HG03064 (cell line): ENCODE measurements around the gene IFNL4.
"Not testable (repeated sequence)": the region's sequence is repeated elsewhere in the genome, so short reads cannot be mapped to it uniquely, and the experiment has no call there.

Experiments used
- ATAC-seq: cut with Tn5 transposase; IDR thresholded peaks from one replicate; pipeline ENCODE4 v1.9.1; 2021; ENCODE audit warnings: low read depth; ENCODE audit not compliant: unreplicated experiment

IFNL4 gene

DNA sequence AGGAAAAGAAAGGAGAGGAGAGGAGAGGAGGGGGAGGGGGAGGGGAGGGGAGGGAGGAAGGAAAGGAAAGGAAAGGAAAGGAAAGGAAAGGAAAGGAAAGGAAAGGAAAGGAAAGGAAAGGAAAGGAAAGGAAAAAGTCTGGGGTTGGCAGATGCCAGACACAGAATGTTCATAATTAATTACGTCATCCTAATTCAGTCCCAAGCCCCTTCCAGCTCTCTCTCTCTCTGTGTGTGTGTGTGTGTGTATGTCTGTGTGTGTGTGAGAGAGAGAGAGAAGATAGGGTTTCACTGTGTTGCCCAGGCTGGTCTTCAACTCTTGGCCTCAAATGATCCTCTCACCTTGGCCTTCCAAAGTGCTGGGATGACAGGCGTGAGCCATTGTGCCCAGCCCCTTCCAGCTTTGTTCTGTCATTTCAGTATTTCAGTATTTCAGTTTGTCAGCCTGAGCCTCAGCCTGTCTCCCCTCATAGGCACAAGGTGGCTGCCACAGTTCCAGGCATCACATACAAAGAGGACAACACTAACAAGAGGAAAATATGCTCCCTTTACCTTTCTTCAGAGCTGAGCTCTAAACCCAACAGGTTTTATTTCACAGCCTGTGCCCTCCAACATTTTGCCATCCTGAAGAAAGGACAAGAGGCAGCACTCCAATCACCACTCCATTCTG lies 18.4 kb downstream of the IFNL4 start:
- no peak for ATAC-seq

DNA sequence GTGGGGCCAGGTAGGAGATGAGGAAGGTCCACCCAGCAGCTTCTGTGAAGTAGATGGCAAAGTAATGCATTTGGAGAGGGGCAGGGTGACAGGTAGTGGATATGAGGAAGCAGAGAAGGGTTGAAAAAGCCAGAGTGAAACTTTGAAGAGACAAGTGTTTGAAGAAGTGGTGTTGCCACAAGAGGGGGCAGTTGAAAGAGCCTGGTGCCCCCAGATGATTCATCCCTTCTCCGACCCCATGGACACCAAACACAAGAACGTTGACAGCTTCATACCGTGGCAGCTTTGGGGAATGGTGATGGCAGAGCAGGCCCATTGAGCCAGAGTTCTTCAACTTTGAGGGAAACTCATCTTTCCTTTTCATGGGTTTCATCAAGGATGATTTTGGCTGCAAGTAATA lies 23.7 kb downstream of the IFNL4 start:
- no peak for ATAC-seq

DNA sequence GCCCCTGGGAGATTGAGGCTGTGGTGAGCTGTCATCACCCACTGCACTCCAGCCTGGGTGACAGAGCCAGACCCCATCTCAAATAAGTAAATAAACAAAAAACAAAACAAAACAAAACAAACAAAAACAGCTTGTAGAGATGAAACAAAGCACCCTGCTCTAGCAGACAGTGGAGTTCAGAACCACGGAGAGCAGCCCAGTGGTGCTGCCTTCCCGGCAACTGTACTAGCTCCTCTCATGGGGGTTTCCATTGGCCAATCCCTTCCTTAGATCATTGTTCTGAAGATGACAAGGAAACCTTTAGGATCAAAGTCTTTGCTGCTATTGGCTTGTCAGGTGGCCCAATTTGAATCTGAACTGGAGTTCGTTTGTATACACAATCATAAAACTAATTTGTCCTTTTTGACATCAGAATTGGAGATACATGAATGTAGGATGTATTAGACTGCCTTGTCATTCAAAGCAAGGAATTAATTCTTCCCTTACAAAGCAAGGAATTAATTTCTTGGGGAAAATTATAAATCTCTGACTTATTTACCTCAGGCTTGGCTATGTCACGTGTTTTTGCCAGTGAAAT lies 24.9 kb downstream of the IFNL4 start:
- no peak for ATAC-seq

DNA sequence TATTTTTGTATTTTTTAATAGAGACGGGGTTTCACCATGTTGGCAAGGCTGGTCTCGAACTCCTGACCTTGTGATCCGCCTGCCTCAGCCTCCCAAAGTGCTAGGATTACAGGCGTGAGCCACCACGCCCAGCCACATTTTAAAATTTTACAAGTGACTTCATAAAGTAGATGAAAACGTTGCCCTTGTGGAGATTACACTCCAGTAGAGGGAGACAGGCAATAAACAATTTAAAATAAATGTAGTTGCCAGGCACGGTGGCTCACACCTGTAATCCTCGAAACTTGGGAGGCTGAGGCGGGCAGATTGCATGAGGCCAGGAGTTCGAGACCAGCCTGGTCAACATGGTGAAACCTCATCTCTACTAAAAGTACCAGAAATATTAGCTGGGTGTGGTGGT lies 29.5 kb downstream of the IFNL4 start:
- not testable (repeated sequence) for ATAC-seq

DNA sequence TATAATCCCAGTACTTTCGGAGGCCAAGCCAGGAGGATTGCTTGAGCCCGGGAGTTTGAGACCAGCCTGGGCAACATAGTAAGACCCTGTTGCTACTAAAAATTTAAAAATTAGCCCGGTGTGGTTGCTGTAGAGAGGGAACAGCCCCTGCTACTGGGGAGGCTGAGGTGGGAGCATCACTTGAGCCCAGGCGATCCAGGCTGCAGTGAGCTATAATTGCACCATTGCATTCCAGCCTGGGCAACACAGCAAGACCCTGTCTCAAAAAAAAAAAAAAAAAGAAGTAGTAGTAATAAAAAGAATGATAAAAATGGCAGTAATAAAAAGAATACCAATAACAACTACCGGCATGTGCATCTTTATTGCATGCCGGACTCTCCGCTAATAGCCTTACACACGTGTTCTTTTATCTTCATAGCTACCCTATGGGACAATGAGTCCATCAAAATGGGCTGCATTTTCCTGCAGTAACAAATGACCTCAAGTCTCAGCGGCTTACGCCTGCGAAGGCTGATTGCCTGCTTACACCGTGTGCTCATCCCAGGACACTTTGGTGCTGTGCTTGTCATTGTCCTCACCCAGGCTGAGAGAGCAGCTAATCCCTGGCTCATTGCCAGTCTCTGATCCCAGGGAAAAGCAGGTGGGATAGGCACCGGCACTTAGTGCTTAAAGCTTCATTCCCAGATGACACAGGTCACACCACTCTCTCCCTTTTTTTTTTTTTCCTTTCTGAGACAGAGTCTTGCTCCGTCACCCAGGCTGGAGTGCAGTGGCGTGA lies 30.2 kb downstream of the IFNL4 start:
- ATAC-seq = no peak

DNA sequence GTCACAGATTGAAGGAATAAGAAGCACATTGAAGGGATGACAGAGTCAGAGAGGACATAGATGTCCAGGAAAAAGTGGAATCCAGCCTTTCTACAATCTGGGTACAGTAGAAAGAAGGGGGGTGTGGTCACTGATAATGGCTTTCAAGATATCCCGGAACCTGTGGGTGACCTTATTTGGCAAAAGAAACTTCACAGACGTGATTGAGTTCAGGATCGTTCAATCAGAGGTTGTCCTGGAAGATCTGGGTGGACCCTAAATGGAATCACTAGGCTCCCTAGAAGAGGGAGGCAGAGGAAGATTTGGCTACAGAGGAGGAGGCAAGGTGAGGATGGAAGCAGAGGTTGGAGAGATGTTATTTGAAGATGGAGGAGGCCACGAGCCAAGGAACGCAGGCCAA lies 31.6 kb downstream of the IFNL4 start:
- no peak for ATAC-seq

DNA sequence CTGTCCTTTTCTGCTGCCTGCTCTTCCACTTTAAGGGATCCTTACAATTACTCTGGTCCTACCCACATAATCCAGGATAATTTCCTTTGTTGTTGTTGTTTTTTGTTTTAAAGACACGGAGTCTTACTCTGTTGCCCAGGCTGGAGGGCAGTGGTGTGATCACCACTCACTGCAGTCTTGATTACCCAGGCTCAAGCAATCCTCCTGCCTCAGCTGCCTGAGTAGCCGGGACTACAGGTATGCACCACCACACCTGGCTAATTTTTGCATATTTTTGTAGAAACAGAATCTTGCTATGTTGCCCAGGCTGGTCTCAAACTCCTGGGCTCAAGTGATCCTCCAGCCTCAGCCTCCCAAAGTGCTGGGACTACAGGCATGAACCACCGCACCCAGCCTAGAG lies 33.3 kb downstream of the IFNL4 start:
- not testable (repeated sequence) for ATAC-seq

DNA sequence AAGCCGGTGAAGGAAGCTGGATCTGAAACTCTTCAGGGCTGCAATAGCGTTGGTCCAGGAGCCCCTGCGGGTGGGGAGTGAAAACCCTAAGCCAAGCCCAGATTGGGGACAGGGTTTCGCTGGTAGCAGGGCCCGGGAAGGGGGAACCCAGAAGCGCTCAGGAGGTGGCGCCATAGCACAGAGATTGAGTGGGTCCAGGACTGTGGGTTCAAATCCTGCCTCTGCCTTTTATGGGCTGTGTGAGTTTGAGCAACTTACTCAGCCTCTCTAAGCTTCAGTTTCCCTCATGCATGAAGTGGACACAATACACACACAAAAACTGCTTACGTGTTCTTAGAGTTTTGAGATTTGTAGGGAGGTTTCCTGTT lies 36.3 kb downstream of the IFNL4 start:
- no peak for ATAC-seq

DNA sequence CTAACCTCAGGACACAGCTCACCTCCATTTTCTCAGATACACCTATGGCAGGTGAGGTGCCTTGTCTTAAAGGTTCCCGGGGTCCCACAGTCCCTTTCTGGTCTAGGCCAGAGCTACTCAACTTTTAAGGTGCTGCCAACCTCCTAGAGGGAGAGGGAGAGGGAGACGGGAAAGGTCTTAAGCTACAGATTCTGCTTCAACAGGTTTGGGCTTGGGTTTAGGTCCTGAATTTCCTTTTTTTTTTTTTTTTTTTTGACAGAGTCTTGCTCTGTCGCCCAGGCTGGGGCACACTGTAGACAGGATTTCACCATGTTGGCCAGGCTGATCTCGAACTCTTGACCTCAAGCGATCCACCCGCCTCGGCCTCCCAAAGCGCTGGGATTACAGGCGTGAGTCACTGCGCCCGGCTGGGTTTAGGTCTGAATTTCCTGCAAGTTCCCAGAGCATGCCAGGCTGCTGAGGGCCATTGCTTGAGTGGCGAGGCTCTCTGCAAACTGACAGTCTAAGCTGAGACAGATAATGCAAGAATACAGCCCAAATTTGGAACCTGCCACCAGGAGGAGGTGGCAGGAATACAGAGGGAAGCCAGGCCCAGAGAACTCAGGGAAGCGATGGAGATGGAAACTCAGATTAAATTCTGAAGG lies 36.8 kb downstream of the IFNL4 start:
- ATAC-seq = no peak

DNA sequence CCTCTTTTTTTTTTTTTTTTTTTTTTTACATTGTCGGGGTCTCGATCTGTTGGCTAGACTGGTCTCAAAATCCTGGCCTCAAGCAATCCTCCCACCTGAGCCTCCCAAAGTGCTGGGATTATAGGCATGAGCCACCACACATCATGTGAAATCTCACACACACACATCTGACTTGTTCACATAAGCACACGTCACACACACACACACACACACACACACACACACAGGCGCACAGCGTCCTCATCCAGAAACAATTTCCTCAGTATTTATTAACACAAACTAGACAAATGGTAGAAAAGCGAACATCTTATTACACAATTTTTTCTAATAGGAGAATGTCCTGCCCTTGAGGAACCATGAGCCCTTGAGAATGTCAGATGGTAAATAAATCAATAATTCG lies 39.5 kb downstream of the IFNL4 start:
- no peak for ATAC-seq

DNA sequence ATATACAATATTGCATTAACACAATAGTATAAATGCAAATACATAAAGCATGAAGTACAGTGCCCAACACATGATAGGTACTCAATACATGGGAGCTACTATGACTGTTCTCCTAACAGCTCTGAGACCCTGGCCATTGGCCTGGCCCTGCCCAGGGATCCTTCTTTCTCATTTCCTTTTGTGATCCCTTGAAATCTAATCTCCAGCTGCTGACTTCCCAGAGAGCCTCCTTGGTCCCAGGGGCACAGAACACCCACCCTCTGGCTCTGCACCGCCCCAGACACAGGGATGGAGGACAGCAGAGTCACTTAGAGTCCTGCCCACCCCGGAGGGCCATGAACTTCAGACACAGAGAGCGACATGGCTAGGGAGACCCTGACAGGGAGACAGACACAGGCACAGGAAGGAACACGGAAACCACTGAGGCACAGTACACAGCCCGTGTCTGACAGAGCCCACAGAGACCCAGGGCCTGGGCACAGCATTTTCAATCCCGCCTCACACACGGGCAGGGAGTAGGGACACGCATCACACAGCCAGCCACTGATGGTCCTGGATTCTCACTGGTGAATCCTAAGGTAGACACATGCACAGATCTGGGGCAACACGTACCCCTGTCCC lies 40.4 kb downstream of the IFNL4 start:
- no peak for ATAC-seq

DNA sequence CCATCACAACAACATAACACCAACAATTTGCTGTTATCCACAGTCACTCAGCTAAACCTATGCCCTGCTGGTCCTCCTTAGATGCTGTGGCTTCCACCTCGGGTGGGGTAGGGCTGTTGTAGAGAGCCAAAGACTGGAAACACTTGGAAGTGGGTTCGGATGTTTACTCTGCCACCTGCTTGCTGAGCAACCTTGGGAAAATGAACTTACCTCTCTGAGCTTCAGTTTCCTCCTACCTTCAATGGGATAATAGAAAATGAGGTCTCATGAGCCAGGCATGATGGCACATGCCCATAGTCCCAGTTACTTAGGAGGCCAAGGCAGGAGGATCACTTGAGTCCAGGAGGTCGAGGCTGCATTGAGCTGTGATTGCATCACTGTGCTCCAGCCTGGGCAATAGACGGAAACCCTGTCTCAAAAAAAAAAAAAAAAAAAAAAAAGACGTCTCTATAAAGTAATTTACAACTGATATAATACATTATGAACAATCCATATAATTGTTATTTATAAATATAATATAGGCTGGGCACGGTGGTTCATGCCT lies 41.3 kb downstream of the IFNL4 start:
- ATAC-seq = no peak

DNA sequence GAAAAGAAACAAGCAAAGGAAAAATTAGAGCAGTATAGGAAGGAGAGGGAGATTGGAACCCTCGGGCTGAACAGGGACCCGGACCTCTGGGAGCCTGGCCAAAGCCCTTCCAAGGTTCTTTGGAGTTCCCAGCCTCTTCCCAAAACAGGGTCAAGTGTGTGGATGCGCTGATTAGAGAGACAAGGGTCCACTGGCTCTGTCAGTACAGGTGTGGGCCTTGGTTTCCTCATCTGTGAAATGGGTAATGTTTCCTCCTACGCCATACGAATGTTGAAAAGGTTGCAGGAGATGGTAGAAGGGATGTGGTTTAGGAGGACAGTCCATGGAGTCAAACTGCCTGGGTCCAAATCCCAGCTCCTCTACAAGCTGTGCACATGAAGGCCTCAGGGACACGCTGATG lies 42.5 kb downstream of the IFNL4 start:
- ATAC-seq = no peak

DNA sequence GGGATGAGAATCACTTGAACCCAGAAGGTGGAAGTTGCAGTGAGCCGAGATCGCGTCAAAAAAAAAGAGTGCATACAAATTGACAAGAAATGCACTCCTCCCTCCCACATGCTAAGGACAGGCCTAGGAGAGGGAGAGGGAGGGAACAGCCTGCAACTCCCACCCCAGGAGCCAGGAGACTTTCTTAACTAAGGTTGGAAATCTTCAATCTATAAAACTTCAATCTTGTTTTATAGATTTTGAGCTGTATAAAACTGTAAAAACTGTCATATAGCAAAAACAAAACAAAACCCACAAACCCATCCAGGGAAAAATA lies 43.2 kb downstream of the IFNL4 start:
- no peak for ATAC-seq

DNA sequence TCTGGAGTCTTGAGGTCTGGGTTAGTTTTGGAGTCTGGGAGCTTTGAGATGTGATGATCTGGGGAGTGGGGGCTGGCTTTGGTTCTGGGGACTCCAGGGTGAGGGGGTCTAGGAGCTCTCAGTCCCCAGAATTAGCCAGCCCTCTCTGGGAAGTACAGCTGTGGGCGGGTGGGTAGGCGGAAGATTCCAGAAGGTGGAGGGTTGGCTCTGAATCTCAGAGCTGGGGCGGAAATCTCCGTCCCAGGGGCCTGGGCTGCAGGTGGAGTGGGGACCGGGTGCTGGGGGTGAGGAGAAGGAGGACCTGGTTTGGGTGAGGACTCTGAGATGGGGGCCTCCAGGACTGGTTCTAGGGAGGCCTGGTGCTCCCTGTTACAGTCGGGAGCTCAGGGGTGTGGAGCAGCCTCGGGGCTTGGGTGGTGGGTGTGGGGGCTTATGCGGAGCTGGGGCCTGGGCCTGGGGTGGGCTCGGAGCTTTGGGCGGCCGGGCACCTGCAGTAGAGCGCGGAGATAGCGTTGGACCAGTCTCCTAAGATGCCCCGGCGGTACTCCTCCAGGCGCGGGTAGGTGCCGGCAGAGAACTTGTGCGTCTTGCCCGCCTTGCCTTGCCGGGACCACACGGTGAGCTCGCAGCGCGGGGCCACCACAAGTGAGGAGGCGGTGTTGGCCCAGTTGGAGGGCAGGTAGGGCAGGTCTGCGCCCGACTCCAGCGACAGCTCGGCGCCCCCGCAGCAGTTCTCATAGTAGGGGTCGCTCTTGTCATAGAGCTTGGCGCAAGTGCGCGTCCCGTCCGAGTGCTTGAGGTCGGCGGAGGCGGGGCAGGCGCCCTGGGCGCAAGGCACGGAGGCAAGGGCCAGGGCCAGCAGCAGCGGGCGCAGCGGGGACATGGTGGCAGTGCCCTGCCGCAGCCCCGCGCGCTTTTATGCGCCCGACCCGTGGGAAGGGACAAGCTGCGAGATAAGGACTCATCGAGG lies 45.0 kb downstream of the IFNL4 start, which contains the start of gene SYCN:
SYCN (minus strand) TSS at position 892 of the 970 bp plus-strand sequence; CDS start at position 883, 9 bp downstream.
- no peak for ATAC-seq

DNA sequence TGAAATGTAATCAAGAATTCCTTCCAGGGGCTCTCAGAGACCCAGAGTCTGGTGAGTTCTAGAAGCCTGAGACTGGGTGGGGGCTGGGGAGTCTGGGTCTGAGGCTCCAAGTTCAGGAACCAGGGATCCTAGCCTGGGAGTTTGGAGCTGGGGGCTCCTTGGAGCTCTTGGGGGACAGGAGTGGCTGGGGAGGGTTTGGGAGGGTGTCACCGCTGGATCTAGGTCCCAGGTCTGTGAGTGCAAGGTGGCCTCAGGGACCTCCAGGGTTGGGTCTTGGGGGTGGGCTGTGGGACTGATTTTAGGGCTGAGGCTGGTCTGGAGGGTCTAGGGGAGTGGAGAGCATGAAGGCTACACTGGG lies 45.7 kb downstream of the IFNL4 start:
- no peak for ATAC-seq

DNA sequence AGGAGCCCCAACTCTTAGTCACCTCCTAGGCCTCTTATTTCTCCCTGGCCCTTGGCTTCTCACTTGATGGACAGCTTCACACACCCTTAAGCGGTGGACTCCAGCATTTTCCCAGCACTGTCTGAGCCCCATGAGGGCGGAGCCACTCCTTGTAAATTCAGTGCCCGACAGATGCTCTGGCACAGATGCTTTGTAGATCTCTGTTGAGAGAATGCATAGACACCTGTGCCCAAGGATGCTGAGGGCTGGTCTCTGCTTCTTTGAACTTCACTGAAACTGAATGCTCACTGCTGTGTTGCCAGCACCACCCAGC lies 47.9 kb downstream of the IFNL4 start:
- ATAC-seq = no peak

DNA sequence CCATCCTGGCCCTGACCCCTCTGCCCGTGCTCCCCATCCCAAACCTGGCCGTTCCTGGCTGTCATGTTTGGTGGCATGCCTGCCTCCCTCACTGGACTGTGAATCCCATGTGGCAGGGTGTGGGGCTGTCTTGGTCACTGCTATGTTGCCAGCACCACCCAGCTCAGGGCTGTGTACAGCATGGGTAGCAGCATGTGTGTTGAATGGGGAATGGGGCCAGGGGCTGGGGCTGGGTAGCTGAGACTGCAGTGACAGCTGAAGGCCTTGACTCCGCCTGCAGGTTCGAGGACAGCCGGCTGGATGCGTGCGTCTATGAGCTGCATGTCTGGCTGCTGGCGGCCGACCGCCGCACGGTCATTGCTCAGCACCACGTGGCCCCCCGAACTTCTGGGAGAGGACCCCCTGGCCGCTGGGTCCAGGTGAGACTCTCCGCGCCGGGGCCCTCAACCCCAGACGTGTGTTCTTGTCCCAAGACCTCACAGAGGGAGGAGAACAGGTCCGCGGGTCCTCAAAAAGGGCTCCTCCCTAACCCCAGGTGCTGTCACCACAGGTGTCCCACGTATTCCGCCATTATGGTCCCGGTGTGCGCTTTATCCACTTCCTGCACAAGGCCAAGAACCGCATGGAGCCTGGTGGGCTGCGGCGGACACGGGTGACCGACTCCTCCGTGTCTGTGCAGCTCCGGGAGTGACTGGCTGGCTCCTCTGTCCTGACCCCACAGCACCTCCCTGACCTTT lies 48.4 kb downstream of the IFNL4 start:
- ATAC-seq = no peak

DNA sequence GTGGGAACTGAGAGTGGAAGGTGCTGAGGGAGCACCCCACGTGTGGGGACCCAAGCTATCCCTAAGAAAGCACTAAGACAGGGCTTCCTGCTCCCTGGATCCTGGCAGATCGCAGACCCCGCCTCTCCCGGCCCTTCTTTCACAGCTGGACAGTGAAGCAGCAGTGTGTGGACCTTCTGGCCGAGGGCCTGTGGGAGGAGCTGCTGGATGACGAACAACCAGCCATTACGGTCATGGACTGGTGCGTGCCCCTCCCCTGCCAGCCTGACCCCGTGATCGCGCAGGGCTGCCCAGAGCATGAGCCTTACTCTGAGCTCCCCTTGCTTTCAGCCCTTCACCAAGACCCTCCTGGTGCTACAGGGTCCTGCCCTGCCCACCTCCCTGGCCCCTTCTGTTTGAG lies 49.6 kb downstream of the IFNL4 start:
- no peak for ATAC-seq
